SIG-M5 (cell line): ENCODE results near the gene SYTL2.
"Not testable (repeated sequence)": the region's sequence is repeated elsewhere in the genome, so short reads cannot be mapped to it uniquely, and the experiment has no call there.

ENCODE experiments used
- DNase-seq: peaks from one replicate; lab custom pipeline; 2025; lab: John Stamatoyannopoulos, UW

Gene SYTL2

DNA sequence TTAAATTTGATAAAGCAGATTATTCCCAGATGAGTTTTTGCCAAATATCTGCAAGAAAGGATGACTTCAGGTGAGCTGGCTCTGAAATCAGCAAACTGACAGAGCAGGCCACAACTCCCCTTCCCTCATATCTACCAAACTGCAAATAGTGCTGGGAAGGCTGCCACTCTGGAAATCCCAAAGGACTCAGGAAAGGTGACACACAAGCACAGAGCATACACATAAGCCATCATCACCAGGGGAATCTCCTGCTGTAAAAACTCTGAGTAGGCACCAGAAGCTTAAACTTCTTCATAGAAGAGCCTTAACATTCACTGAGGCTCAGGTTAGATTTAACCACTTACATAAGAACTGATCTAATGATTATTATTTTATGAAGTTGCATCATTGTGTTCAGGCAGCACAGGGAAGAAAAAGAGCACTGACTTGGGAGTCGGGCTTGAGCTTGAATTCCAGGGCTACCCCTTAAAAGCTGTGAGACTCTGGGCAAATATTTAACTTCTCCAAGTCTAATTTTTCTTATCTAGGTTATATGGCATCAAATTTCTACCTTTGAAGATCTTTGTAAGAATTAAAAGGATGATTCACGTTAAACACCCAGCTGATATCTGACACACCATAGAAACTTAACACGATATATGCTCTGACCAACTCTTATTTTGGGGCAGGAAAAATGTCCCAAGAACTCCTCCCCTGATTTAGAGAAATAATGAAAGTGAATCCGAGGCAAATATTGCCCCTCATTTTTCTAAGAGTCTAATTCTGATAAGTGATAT lies 15.0 kb downstream of the SYTL2 start:
- DNase-seq: no peak

DNA sequence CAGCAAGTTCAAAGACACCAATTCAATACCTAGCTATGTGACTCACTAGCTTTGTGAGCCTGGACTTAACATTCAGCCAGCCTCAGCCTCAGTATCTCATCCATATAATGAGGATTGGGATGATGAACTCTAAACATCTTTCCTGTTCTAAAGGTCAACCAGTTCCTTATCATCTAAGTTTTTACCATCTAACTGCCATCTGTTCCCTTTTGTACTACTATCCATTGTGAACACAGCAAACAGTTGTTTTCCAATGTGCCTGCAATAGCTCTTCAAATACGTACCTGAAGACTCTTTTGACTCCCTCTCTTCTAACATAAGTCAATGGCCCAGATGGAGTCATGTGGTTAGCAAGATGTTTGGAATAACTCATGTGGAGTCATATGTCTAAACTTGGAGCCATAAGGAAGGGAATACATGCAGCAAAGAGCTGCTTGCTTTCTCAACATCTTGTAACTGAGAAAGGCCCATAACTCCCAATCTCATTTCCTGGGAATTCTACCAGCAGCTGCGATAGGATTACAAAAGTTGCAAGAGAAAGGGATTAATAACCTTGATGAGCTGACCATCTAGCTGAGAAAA lies 19.4 kb downstream of the SYTL2 start:
- no peak for DNase-seq

- no peak for DNase-seq
Observed at GRCh38 chr11:85787809-85788760, 22.9 kb downstream of the SYTL2 start.

DNA sequence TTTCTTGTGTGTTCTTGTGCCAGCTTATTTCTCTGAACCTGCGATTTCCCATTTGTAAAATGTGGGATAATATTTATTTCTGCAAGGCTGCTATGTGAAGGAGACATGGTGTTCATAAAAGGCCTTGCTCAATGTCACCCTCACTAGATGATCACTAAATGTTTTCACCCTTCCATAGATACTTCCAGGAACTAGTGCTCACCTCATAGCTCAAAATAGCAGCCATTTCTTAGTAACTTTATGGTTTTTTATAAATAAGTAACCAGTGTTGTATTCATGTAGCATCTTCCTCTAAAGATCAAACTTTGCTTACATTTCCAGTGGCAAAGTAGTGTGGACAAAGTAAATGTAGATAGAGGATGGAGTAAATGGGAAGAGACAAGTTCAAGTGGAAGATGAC lies 23.8 kb downstream of the SYTL2 start:
- no peak for DNase-seq

DNA sequence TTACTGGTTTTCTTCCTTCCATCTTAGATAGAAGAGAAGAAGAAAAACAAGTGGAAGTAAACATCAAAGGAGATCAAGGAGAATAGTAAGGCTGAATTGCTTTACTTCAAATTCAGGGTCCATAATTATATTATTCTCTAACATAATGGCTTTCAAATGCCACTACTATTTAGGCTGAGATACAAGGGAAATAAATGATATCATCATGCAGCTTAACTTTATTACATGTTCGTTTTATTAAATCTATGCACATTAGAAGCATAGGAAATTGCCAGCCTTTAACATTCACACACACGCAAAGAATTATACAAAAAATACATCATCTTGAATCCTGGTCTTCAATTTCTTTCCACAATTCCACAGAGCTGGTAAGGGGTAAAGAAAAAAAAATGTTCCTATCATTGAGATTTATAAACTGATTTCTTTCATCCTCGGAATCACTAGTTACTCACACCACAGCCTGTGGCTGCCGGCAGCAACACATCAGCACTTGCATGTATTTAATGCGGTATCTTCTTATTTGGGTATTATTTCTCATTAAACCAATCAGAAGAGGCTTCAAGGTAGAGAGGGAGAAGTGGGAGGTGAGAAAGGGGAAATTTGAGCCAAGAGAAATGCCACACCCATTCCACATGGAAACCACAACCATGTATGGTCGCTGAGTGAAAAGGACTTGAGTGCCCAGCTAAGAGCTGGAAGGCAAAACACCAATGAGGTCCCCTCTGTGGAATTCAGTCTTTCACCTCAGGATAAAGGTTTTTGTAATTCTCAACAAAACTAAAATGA lies 26.3 kb downstream of the SYTL2 start:
- DNase-seq: no peak

DNA sequence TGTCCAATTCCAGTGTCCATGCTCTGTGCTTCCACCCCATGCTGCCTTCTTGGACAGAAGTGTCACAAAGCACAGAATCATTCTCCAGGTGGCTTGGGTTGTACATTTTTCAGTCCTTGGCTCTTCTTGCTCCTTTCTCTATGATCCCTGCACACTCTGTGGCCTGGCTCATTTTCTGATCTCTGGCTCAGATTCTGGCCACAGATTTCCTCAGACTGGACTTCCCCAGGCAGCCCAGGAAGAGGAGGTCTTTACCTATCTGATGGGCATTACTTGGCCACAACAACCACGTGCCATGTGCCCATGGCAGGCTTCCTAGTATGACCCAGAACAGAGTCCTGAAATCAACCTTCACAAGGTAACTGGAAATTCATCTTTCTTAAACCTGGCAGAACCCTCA lies 27.2 kb downstream of the SYTL2 start:
- no peak for DNase-seq

GRCh38 chr11:85780780-85781517 lies 30.0 kb downstream of the SYTL2 start:
- not testable (repeated sequence) for DNase-seq

DNA sequence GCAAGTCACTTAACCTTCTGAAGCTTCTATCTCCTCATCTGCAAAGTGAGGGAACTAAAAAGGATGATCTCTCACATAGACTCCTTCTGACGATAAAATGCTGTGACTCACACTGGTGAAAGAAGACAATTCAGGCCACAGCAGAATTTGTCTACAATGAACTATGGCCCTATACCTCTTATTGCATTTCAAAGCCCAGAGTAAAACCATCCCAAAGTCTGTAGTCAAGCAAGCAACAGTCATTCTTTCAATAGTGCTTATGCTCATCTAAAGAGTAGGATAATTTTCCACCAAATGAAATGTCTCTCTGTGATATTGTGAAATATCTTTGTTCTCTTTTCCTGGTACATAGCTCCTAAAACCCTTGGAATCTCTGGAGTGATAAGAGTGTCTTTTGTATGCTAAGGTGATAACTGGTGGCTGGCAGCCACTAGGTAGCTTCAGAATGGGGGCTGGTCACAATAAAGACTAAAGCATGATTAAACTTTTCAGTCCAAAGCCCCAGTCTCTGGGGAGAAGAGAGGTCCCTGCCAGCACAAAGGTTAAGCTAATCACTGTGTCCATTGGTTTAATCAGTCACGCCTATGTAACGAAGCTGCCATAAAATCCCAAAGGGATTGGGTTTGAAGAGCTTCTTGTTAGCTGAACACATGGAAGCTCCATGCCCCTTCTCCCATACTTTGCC lies 30.8 kb downstream of the SYTL2 start:
- no peak for DNase-seq

GRCh38 chr11:85777603-85777972 lies 33.4 kb downstream of the SYTL2 start:
- not testable (repeated sequence) for DNase-seq

- no peak for DNase-seq
Observed at GRCh38 chr11:85776951-85777602, 33.9 kb downstream of the SYTL2 start.

DNA sequence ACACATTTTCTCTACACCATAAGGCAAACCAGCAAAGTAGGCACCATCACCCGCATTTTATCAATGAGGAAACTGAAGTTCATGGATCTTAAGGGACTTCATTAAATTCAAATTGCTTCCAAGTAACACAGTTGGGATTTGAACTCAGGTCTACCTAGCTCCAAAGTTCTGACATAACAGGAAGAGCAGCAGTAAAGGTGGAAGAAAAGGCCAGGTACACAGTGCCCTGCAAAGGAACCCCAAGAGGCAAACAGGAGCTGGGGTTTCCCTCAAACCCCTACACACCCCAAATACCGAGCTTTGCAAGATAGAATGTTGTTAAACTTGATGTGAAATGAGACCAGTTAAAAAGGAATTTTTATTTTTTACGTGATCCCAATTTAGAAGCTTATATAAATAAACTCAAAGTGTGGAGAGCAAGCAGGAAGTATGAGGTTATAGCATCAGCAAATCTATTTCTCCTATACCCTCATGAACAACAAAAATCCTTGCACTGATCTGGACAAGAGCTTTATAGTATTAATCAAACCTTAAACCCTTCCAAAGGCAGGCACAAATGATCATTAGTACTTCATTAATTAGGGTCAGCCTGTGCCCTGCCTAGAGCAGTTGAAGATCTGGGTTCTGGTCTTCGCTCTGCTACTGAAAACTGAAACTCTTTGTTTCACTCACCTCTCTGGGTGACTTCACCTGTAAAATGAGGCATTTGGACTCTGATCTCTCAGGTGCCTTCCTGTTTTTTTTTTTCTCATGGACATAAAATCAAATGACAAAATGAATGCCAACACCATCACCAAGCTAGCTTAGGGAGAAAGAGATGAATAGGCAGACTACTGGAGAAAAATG lies 36.5 kb downstream of the SYTL2 start:
- DNase-seq: no peak

GRCh38 chr11:85772695-85773094 lies 38.2 kb downstream of the SYTL2 start:
- DNase-seq: no peak

DNA sequence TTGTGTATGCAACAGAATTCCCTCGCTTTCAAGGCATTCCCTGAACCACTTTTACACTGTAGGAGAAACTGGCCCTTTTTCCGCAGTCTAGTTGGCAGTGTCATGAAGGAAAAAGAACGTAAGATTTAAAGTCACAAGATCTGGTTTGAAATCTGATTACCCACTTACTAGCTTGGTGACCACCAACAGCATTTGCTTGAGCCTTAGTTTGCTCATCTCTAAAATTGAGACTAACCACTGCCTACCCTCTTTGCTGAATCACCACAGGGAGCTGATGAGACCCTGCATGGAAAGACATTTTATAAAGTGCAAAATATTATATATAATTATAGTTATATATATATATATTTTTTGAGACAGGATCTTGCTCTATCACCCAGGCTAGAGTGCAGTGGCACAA lies 39.4 kb downstream of the SYTL2 start:
- DNase-seq: no peak

DNA sequence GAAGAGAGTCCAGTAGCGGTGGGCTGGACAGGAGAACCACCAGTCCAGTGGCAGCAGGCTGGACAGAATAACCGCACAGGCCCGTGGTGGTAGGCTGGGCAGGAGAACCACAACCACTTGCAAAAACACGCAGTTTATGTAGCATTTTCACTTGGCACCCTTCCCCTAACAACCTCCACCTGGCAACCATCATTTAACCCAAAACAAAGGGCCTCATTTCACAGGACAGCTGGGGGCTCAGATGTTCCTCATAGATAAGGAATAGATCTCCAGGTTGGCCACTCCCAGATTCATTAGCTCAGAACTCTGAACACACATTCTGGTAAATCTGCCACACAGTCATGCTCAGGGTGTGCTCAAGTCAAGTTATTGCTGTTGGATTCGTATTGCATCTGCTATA lies 41.2 kb downstream of the SYTL2 start:
- DNase-seq: no peak

DNA sequence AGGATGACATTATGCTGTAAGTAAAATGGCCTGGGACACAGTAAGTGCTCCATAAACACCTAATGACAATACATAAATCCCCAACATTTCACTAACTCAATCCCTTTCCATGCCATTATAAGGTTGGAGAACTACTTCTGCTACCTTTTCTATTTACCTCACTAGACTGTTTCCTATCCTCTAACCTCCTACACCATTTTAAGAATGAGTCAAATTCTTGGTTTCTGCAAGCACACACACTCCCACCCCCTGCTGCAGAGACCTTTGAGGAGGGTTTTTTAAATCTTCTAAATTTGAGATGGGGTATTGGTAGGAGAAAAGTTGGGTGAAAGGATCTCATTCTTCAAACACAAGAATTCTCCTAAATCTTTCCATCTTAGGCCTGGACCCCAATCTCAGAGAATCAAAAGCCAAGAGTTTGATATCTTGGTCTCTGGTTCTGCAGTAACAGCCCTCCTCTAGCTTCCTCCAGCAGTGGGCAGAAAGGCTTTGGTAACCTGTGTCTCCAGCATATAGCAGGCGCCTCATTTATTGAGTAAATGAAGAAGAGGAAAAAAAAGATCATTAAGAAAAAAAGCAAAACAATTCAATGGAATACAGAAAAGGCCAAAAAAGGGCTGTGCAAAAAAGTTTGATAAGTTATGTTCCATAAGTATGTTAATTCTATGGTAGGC lies 42.3 kb downstream of the SYTL2 start:
- DNase-seq: no peak

- DNase-seq: no peak
Observed at GRCh38 chr11:85767246-85767945, 43.5 kb downstream of the SYTL2 start.

- DNase-seq: no peak
Observed at GRCh38 chr11:85766721-85767161, 44.2 kb downstream of the SYTL2 start.

- no peak for DNase-seq
Observed at GRCh38 chr11:85764796-85765195, 46.1 kb downstream of the SYTL2 start.
